GM19240 (cell line): ENCODE data around the gene KCNH3.

Experiments used
- DNase-seq: peaks from one replicate; pipeline ENCODE4 v3.0.0; 2011; ENCODE audit warnings: low spot score; ENCODE audit not compliant: insufficient read length

The KCNH3 gene

DNA sequence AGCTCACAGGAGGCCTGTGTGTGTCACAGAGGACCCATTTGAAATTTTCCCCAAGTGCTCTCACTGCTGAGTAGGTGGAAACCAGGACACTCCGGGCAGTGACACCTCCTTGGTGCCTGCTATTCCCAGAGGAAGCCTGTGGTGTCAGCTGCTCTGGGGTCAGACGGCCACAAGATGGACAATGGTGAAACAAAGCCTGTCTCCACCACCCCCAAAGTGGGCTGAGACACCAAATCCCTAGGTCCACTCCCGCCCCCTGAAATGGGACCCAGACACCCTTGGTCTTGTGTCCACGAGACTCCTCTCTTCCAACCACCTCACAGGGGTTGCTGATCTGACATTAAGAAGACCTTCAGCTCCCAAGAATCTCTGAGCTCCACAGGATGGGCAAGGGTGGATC lies 7.0 kb downstream of the KCNH3 start:
- no peak for DNase-seq

DNA sequence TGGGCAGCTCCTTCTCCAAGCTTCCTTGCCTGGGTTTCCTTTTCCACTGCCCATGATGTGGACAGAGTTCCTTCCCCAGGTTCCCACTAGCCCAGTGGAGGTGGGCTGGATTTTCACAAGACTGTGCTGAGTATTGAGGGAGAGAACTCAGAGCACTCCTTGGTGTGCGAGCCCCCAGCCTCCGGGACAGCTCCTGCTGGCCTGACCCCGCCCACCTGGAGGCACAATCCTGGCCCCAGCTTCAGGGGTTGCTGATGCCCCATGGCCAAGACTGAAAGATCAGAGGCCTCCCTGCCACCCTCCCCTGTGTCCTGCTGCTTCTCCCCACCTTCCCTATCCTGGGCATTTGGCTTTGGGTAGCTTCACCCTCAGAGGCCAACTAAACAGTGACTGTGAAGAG lies 7.7 kb downstream of the KCNH3 start:
- no peak for DNase-seq

DNA sequence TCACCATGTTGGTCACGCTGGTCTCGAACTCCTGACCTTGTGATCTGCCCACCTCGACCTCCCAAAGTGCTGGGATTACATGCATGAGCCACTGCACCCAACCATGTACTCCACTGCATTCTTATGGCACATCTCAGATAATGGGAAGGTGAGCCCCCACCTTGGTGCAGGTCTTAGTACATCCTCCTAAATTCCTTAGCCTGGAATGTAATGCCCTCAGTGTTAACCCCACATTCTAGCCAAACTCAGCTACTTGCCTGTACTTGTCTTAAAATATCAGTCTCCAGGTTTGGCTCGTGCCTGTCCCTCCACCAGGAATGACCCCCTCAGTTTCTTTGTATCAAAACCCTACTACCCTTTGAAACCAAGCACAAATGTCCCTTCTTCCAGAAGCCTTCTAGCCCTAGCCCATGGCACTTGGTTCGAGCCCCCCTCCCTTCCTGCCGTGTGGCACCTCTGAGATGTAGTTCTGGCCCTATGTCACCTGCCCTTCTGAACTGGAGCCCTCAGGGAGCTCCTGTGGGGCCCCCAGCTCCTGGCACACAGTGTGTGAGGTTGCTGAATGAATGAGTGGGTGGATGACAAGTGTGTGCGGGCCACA lies 8.4 kb downstream of the KCNH3 start:
- no peak for DNase-seq

DNA sequence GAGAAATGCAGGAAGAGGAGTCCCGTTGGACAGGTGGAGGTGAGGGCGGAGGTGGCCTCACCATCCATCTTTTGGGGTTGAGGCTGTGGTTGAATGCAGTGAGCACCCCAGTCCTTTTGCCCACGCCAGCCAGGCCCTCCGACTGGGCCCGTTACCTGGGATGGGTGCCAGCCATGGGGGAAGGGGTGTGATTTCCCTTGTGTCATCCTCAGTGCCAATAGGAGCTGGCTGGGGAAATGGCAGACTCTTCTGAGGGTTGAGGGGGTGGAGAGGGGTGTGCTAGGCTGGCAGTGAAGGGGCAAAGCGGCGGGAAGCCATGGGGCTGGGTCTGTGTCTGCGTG lies 9.6 kb downstream of the KCNH3 start:
- no peak for DNase-seq

DNA sequence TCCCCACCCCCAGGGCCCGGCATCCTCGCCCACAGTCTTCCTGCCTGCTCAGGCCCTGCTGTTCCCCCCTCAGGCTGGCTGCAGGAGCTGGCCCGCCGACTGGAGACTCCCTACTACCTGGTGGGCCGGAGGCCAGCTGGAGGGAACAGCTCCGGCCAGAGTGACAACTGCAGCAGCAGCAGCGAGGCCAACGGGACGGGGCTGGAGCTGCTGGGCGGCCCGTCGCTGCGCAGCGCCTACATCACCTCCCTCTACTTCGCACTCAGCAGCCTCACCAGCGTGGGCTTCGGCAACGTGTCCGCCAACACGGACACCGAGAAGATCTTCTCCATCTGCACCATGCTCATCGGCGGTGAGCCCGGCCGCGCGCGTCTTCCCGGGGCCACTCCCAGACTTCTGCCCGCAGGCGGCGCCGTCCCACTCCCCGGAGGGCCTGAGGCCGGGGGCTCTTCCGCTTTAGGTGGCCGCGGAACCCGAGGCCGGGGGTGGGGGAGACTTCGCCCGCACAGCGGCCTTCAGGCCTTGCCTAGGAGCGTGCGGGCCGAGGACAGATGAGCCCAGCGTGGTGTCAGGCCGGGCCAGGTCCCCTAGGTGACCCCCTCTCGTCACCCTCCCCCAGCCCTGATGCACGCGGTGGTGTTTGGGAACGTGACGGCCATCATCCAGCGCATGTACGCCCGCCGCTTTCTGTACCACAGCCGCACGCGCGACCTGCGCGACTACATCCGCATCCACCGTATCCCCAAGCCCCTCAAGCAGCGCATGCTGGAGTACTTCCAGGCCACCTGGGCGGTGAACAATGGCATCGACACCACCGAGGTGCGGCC lies 10.2 kb downstream of the KCNH3 start:
- DNase-seq, result no peak

DNA sequence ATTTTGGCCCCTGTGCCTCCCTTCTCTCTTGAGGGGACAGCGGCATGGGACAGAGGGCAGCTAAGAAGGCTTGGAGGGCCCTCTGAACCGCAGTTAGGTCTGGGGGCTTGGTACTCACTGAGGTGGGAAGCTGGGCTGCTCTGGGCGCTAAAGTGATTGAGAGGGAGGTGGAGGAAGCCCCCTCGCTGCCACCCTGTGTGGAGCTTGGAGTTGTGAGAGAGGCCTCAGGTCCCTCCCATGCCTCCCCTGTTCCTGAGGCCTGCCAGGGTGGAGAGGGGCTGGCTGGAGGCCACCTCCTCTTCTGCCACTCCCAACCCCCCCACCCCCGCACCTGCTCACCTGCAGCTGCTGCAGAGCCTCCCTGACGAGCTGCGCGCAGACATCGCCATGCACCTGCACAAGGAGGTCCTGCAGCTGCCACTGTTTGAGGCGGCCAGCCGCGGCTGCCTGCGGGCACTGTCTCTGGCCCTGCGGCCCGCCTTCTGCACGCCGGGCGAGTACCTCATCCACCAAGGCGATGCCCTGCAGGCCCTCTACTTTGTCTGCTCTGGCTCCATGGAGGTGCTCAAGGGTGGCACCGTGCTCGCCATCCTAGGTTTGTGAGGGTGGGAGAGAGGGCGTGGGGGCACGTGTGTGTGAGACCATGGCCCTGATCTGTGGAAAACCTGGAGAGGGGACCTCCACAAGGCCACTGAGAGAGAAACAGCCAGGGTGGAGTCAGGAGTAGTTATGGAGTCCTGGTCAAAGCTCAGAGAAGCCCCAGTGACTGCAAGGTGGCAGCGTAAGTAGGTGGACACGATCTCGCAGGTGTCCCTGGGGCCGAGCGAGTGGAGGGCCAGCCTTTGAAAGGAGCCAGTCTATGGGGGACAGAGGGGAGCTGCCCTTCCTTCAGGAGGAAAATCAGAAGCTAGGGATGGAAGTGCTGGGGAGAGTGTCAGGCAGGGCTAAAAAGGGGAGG lies 11.2 kb downstream of the KCNH3 start:
- DNase-seq, result no peak

DNA sequence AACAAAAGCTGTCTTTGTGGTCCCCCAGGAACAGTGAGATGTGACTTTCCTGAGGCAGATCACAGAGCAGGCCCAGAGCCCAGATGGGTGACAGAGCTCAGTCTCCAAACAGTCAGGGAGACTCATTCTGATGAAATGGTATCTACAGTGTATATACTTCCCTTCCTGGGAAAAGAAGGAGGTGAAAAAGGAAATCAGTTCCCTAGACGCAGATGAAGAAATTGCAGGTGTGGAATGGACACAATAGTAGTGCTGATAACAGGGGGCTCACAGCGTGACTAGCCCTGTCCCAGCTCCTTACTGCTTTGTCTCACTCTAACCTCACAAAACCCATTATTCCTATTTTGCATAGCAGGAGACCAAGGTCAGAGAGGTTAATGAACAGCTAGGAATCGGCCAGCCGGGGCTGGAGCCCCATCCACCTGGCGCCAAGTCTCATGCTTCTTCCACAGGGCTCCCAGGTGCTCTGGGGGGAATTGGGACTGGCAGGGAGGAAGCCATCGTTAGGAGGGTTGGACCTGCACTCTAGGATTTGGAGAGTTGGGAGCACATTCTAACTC lies 11.9 kb downstream of the KCNH3 start:
- no peak for DNase-seq

DNA sequence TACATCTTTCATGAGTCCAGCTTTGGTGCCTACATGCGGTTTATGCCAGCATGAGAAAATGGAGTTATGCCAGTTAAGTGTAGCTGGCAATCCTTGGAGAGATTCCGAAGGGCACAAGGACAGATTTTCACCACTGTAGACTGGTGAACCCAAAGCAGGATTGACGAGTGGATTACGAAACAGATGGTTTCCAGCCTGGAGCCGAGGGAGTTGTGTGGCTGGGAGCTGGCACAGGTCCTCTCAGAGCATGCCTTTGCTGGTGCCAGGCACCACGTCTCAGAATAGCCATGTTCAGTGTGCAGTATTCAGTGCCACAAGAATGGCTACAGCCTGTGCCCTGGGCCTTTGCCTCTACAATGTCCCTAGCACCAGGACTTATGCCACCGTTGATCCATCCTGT lies 13.2 kb downstream of the KCNH3 start:
- DNase-seq, result no peak

DNA sequence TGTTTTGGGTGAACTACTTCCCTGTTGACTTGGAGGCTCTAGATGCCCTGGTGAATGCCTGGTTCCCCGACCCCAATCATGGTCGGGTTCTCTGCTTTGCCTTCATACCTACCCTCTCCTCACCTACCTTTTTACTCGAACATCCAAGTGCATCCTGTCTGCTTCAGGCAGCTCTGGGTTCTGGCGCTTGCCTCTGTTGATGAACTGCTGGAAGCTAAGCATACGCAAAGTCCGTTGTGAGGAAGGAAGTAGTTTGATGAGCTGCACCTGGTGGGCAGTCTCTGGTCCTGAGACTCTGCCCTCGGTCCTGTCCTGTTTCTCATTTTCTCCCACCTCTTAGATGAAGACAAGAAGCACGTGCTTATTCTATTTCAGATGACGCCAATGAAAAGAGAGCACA lies 13.6 kb downstream of the KCNH3 start:
- no peak for DNase-seq

DNA sequence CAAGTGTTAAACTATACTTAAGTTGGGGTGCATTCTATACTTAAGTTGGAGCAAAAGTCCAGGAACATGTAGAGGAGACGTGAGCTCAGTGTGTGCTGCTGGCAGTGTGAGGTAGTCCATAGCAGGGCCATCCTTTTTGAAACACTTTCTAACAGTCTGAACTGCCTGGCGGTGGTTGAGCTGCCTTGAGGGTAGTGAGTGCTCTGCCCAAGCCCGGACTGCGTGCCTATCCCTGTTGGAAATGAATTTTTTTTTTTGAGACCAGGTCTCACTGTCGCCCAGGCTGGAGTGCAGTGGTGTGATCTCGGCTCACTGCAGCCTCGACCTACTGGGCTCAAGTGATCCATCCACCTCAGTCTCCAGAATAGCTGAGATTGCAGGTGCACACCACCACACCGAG lies 14.1 kb downstream of the KCNH3 start:
- no peak for DNase-seq

DNA sequence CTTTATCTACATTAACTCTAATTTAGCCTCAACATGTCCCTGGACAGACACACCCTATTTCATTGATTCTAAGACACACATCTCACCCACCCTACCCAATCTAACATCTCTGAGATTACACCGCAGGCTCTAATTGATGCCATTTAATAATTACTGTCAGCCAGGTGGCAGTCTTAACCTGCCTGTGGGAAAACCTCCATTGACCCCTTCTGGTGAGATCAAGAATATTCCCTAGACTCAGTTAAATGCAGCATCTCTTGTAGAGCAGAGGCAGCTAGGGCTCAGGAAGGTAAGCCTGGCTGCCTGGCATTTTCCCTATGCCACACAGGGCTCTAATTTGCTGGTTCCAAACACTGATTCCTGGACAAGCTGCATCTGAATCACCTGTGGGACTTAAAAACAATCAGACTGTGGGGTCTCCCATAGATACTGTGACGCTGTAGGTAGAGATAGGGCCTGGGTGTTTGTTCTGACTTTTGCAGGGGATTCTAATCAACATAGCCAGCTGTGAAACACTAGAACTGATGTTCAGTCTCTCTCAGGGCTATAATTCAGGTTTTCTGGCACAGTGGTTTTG lies 14.8 kb downstream of the KCNH3 start:
- DNase-seq, result no peak

DNA sequence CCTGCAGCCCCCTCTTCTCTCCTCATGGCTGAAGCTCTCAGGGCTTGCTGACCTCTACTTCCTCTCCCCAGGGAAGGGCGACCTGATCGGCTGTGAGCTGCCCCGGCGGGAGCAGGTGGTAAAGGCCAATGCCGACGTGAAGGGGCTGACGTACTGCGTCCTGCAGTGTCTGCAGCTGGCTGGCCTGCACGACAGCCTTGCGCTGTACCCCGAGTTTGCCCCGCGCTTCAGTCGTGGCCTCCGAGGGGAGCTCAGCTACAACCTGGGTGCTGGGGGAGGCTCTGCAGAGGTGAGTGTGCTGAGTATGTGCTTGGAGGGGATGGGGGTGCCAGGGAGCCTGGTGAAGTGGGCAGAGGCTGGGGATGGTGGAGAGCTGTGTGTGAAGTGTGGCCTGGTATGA lies 15.4 kb downstream of the KCNH3 start:
- DNase-seq, result no peak

DNA sequence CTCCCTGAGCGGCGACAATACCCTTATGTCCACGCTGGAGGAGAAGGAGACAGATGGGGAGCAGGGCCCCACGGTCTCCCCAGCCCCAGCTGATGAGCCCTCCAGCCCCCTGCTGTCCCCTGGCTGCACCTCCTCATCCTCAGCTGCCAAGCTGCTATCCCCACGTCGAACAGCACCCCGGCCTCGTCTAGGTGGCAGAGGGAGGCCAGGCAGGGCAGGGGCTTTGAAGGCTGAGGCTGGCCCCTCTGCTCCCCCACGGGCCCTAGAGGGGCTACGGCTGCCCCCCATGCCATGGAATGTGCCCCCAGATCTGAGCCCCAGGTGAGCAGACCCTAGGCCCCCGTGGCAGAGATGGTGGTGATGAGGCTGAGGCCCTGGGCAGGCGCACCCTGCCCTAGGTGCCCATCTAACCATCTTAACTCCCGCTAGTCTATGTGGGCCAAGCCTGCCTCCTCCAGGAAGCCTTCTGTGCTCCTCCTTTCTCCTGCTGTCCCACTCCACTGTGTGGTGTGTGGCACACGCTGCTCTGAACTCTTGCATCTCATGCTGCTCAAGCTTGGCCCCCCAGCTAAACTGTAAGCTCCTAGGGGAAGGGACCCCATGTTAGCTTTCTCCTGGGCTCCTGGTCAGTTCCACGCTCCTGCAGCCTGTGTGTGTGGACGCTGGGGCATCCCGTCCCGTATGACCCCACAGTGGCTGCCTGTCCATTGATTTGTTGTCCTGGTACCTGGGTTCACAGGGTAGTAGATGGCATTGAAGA lies 17.0 kb downstream of the KCNH3 start:
- no peak for DNase-seq

DNA sequence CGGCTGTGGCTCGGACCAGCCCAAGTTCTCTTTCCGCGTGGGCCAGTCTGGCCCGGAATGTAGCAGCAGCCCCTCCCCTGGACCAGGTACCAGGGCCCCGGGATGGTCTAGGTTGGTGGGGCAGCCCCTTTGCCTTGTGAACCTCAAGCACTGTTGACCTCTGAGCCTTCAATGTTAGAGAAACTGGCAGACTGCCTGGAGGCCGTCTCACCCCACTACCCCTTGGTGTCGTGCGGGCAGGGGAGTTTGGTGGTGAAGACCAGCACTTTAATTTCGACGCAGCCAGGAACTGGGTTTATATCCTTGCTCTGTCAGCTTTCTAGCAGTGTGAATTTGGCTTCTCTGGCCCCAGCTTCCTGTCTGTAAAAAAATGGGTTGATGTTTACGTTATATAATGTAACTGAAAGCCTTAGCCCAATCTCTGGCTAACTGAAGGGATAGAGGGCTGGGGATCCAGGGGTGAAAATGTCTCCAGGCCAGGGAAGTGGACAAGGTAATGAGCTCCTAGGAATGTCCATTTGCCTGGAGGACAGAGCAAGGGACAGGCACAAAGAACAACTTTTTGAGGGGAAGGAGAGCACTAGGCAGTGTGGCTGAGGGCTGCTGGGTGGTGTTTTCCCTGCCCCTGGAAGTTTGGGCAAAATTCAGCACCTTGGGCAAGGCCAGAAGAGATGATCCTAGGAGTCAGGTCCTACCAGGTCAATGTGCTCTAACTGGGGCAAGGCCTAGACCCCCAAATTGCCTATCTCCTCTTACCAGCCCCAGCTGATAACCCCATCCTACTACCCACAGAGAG lies 17.8 kb downstream of the KCNH3 start:
- DNase-seq, result no peak

DNA sequence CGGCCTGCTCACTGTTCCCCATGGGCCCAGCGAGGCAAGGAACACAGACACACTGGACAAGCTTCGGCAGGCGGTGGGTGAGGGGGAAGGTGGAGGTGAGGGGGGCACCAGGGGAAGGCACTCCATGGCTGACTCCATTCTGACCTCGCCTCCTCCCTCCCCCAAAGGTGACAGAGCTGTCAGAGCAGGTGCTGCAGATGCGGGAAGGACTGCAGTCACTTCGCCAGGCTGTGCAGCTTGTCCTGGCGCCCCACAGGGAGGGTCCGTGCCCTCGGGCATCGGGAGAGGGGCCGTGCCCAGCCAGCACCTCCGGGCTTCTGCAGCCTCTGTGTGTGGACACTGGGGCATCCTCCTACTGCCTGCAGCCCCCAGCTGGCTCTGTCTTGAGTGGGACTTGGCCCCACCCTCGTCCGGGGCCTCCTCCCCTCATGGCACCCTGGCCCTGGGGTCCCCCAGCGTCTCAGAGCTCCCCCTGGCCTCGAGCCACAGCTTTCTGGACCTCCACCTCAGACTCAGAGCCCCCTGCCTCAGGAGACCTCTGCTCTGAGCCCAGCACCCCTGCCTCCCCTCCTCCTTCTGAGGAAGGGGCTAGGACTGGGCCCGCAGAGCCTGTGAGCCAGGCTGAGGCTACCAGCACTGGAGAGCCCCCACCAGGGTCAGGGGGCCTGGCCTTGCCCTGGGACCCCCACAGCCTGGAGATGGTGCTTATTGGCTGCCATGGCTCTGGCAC lies 18.5 kb downstream of the KCNH3 start:
- DNase-seq, result no peak

DNA sequence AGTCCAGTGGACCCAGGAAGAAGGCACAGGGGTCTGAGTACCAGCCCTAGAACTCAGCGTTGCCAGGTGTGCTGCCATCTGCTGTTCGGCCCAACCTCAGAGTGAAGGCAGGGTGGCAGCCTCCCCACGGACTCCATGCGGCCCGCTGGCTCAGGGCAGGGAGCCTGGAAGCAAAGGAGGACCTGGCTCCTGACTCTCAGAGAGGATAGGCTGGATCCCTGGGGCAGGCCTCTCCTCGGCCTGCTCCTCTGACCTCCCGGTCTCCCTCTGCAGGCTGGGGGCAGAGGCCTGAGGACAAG lies 19.0 kb downstream of the KCNH3 start:
- no peak for DNase-seq

DNA sequence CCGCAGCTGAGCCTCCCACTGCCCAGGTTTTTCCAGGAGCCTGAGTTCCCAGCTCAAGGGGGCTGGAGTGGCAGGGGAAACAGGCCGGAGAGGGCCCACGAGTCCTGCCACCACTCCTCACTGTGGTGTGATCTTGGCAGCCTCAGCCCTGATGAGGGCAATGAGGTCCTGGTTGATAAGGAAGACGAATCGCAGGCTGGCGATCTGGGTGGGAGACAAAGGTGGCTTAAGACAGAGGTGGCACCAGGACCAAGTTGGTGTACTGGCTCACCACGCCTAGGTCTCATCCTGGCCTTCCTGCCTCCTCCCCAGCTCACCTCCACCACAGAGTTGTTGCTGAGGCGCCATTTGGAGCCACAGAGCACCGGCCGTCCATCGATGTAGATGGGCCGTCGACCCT lies 19.7 kb downstream of the KCNH3 start:
- DNase-seq, result no peak

DNA sequence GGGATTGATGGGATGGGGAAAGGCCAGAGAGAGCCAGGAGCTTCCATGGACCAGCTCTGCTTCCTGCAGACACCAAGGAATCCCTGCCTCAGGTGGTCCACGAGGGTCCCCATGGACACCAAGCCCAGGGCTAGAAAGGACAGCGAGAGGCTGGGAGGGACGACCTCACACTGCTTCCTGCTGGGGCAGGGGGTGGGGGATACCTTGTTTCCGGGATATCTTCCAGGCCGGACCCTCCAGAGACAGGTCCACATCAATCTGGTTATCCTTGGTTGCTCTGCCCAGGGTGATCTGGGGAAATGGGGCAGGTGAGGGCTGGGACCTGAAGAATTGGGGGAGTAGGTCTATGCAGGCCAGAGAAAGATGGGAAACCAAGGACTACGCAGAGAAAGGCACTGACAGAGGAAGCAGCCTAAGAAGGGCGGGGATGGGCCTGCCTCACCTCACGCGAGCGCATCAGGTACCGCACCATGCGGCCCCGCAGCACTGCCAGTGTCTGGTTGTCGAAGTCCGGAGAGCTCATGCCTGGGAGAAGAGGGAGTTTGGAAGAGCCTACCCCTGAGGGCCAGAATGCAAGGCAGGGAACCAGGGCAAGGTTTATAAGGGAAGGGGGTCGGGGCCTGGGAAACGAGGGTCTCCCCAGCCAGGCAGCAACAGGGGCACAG lies 20.3 kb downstream of the KCNH3 start:
- no peak for DNase-seq

DNA sequence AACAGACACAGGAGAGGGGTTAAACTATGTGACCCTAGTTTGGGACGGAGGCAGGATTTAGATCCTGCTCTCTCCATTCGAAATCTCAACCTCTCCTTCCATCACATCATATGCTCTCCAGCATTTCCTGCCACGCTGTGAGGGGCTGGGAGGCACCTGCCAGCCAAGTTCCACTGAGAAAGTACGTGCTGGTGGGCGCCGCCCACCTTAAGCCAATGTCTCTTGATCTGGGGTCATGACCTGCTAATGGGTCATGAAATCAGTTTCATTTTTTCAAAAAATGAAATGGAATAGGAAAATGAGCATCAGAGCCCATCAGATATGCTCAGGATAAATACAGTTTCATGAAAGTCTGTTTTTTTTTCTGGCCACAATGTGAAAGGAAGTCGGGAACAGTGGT lies 21.9 kb downstream of the KCNH3 start:
- no peak for DNase-seq
